ENCODE measurements around the gene SOX18. TPM values are rescaled to one million over a fixed set of nuclear protein-coding genes. Genes with fewer than 3 reads are reported as not detected.

The SOX18 gene
- total RNA-seq, 6 donors from 2014 or later, result 6.3 to 138 (median 37.7) TPM

DNA sequence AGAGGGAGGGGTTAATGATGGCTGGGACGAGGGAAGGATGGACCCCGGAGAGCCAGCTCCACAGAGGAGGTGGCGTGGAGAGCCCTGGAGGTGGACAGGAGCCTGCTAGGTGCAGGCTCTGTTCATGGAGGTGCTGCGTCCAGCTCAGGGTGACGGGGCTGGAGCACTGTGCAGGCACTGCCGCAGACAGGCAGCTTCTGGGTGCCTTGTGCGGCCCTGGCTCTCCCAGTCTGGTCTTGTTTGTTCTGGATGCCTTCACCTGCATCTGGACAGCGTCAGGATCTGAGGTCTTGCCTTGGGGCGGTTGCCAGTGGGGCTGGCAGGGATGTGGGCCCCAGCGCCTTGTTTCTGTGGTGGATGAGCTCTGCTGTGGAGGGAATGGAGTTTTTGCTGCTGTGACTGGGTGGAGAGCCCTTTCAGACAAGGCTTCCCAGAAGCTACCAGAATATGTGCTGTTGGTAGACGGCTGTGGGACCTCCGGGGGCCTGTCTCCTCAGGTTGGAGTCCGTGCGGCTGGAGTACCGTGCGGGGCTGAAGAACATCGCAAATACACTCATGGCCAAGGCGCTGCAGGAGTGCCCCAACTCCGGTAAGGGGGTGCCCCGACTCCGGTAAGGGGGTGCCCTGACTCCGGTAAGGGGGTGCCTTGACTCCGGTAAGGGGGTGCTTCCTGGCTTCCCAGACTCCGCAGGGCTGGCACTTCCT, 21.3 kb downstream of the SOX18 start:
- Histone ChIP-seq H3K27ac (no peak overlapping the region), H3K9me3 (no peaks in the 10 kb centered on the region), H3K27me3 (no peaks in the 10 kb centered on the region), H3K4me3 (no peak overlapping the region), H3K36me3 (peaks cover 56 to 100% (median 94%) of the 10 kb centered on the region in 4 donors), H3K4me1 (no peaks in the 10 kb centered on the region)
- DNase-seq (peak in 1 of 2 donors; percentile 49), ATAC-seq (ENCODE audit: low FRiP score in 2 of 2) (no peak)
- TF ChIP-seq POLR2AphosphoS5 (IDR thresholded peaks at IDR 0.05) (no peak), EP300 (IDR thresholded peaks at IDR 0.05) (no peak)
- 96 to 97% methylated on average over 20 to 24 of the region's 24 CpGs for WGBS, 2 donors

DNA sequence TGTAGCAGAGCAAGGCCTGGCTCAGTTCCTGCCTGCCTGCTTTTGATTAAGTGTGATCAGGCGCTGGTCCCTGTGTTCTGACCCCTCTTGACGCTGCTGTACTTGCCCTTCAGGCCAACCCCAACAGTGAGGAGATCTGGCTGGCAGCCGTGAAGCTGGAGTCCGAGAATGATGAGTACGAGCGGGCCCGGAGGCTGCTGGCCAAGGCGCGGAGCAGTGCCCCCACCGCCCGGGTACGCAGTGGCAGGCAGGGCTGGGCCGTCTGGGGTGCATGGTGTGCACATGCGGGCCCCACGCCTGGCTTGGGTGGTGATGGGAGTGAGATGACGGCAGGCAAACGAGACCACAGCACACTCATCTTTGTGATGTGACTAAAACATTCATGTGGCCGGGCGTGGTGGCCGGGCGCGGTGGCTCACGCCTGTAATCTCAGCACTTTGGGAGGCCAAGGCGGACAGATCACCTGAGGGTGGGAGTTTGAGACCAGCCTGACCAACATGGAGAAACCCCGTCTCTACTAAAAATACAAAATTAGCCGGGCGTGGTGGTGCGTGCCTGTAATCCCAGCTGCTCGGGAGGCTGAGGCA, 23.5 kb downstream of the SOX18 start:
- H3K27me3 ChIP-seq, result no peaks in the 10 kb centered on the region
- H3K9me3 ChIP-seq, result no peaks in the 10 kb centered on the region
- no peak overlapping the region for H3K27ac ChIP-seq
- DNase-seq (peak in 1 of 2 donors; percentile 73), ATAC-seq (ENCODE audit: low FRiP score in 2 of 2) (no peak)
- no peak overlapping the region for H3K4me3 ChIP-seq
- peaks cover 55 to 97% (median 92%) of the 10 kb centered on the region in 4 donors for H3K36me3 ChIP-seq
- WGBS, 2 donors, result 93 to 98% methylated on average over 22 to 29 of the region's 29 CpGs
- TF ChIP-seq EP300 (IDR thresholded peaks at IDR 0.05), result no peak
- no peak for TF ChIP-seq POLR2A (IDR thresholded peaks at IDR 0.05)
- TF ChIP-seq, protein P1, sequence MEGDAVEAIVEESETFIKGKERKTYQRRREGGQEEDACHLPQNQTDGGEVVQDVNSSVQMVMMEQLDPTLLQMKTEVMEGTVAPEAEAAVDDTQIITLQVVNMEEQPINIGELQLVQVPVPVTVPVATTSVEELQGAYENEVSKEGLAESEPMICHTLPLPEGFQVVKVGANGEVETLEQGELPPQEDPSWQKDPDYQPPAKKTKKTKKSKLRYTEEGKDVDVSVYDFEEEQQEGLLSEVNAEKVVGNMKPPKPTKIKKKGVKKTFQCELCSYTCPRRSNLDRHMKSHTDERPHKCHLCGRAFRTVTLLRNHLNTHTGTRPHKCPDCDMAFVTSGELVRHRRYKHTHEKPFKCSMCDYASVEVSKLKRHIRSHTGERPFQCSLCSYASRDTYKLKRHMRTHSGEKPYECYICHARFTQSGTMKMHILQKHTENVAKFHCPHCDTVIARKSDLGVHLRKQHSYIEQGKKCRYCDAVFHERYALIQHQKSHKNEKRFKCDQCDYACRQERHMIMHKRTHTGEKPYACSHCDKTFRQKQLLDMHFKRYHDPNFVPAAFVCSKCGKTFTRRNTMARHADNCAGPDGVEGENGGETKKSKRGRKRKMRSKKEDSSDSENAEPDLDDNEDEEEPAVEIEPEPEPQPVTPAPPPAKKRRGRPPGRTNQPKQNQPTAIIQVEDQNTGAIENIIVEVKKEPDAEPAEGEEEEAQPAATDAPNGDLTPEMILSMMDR (IDR thresholded peaks at IDR 0.05), result no peak
- no peak for TF ChIP-seq POLR2AphosphoS5 (IDR thresholded peaks at IDR 0.05)
- no peaks in the 10 kb centered on the region for H3K4me1 ChIP-seq

DNA sequence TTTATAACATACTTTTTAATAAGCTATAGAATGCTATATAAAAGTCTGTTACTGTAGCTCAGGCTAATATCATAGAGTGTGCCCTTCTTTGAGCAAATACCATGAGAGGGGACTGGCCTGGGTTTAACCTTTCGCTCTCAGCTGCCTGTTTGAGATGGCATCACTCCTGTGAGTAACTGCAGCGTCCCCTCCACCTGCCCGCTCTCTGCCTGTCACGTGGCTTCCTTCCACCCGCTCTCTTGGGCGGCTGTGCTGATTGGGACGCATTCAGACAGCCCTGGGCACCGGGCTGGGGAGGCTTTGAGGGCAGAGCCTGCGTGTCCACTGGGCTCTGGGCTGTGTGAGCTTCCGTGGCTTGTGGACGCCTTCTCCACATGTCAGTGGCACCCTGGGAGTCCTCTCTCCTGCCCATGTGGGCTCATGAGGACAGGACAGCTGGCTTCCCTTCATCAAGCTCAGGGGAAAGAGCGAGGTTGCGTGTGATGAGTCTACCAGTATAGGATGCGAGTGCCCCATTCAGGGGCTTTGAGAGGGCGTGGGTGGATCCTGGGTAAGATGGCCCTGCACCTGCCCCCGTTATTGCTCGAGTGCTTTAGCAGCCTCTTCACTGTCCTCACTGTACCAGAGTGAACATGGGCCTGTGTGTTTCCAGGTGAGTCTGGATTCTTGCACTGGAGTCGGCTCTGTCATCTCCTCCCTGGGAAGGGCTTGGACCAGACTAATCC, 24.2 kb downstream of the SOX18 start:
- no peak overlapping the region for H3K27ac ChIP-seq
- H3K9me3 ChIP-seq, result no peaks in the 10 kb centered on the region
- H3K4me1 ChIP-seq, result no peaks in the 10 kb centered on the region
- TF ChIP-seq POLR2AphosphoS5 (IDR thresholded peaks at IDR 0.05), result no peak
- TF ChIP-seq, protein P1 (IDR thresholded peaks at IDR 0.05), result no peak
- no peak for TF ChIP-seq EP300 (IDR thresholded peaks at IDR 0.05)
- no peak for TF ChIP-seq POLR2A (IDR thresholded peaks at IDR 0.05)
- no peak overlapping the region for H3K4me3 ChIP-seq
- 89 to 98% methylated on average over 11 to 18 of the region's 18 CpGs for WGBS, 2 donors
- DNase-seq, result no peak
- H3K36me3 ChIP-seq, result peaks cover 51 to 97% (median 87%) of the 10 kb centered on the region in 4 donors
- ATAC-seq (ENCODE audit: low FRiP score in 2 of 2), result no peak
- no peaks in the 10 kb centered on the region for H3K27me3 ChIP-seq

DNA sequence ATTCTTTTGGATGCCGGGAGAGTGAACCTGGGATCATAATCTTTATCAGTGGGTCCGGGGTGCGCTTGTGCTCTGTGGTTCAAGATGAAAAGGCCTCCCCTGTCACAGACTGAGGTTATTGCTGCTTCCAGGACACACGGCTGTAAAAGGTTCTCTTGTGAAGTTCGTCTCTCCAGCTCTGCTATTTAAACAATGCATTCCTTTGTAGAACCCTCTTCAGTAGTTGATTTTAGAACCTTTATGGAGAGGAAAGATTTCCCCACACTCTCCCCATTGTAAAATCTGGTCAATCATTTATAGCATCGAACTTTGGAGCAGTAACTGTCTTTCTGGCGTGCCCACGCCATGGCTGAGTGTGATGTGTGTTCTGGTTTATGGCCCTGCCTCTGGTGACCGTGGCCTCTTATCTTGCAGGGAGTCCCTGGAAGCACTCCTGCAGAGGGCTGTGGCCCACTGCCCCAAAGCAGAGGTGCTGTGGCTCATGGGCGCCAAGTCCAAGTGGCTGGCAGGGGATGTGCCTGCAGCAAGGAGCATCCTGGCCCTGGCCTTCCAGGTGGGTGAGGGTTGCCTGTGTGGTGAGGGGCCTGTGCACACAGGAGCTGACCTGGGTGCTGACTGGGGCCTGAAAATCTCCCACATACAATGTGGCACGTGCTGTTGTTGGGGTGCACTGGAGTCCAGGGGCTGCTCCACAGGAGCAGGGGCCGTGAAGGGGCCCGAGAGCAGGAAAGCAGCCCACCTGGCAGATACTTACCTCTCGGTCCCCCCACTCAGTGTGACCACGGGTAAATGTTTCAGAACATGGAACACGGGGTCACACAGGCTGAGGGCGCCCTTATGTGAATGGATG, 25.1 kb downstream of the SOX18 start:
- no peak for TF ChIP-seq EP300 (IDR thresholded peaks at IDR 0.05)
- TF ChIP-seq, protein P1 (IDR thresholded peaks at IDR 0.05), result no peak
- TF ChIP-seq POLR2AphosphoS5 (IDR thresholded peaks at IDR 0.05), result no peak
- TF ChIP-seq POLR2A (IDR thresholded peaks at IDR 0.05), result no peak
- no peaks in the 10 kb centered on the region for H3K9me3 ChIP-seq
- no peak overlapping the region for H3K27ac ChIP-seq
- H3K27me3 ChIP-seq, result no peaks in the 10 kb centered on the region
- no peaks in the 10 kb centered on the region for H3K4me1 ChIP-seq
- no peak overlapping the region for H3K4me3 ChIP-seq
- no peak for DNase-seq
- ATAC-seq (ENCODE audit: low FRiP score in 2 of 2), result no peak
- peaks cover 48 to 97% (median 85%) of the 10 kb centered on the region in 4 donors for H3K36me3 ChIP-seq
- WGBS, 2 donors, result 83 to 85% methylated on average over 16 to 17 of the region's 17 CpGs

Measured in upper lobe of left lung (tissue), 6 donors.